A549 (cell line): Measurements from ENCODE around the gene LST1.

ENCODE experiments used
- BHLHE40 ChIP-seq: IDR thresholded peaks from 2 replicates; pipeline ENCODE4 v1.6.1; 2012; ENCODE audit warnings: low read depth, low read length, inconsistent platforms
- PHF8 ChIP-seq: fragments of 200-600 bp; sonication (generic); IDR thresholded peaks from 2 replicates; pipeline ENCODE4 v1.6.1; 2016; ENCODE audit warnings: low read depth, mild to moderate bottlenecking, antibody characterized with exemption, moderate library complexity, borderline replicate concordance
- POLR2A ChIP-seq: IDR thresholded peaks from 2 replicates; pipeline ENCODE4 v1.6.1; 2012; ENCODE audit warnings: mild to moderate bottlenecking, low read length
- RAD21 ChIP-seq, 2 experiments: fragments of >200 bp in 1 of 2; sonication (Bioruptor Twin) in 1 of 2; formaldehyde crosslinking in 1 of 2; IDR thresholded peaks in 1 of 2; conservative IDR thresholded peaks in 1 of 2; 2 replicates in 1 of 2; 3 replicates in 1 of 2; pipeline ENCODE4 v1.6.1; 2012 to 2018; ENCODE audit warnings: inconsistent platforms in 1 of 2
- SMC3 ChIP-seq: fragments of >200 bp; sonication (Bioruptor Twin); formaldehyde crosslinking; IDR thresholded peaks from 3 replicates; pipeline ENCODE4 v1.6.1; 2018; ENCODE audit warnings: inconsistent platforms
- TF ChIP-seq, protein P1 (sequence below): fragments of >200 bp; sonication (Bioruptor Twin); formaldehyde crosslinking; IDR thresholded peaks from 3 replicates; pipeline ENCODE4 v1.5.1; 2016
- TF ChIP-seq, protein P2 (sequence below): IDR thresholded peaks from 2 replicates; pipeline ENCODE4 v1.6.1; 2012; ENCODE audit warnings: low read depth, borderline replicate concordance
- TF ChIP-seq, protein P3 (sequence below): fragments of 200-600 bp; sonication (generic); IDR thresholded peaks from 2 replicates; pipeline ENCODE4 v1.6.1; 2016; ENCODE audit warnings: antibody characterized with exemption, mild to moderate bottlenecking, moderate library complexity
- TF ChIP-seq, protein P4 (sequence below): IDR thresholded peaks from 2 replicates; pipeline ENCODE4 v1.6.1; 2012

DNA sequence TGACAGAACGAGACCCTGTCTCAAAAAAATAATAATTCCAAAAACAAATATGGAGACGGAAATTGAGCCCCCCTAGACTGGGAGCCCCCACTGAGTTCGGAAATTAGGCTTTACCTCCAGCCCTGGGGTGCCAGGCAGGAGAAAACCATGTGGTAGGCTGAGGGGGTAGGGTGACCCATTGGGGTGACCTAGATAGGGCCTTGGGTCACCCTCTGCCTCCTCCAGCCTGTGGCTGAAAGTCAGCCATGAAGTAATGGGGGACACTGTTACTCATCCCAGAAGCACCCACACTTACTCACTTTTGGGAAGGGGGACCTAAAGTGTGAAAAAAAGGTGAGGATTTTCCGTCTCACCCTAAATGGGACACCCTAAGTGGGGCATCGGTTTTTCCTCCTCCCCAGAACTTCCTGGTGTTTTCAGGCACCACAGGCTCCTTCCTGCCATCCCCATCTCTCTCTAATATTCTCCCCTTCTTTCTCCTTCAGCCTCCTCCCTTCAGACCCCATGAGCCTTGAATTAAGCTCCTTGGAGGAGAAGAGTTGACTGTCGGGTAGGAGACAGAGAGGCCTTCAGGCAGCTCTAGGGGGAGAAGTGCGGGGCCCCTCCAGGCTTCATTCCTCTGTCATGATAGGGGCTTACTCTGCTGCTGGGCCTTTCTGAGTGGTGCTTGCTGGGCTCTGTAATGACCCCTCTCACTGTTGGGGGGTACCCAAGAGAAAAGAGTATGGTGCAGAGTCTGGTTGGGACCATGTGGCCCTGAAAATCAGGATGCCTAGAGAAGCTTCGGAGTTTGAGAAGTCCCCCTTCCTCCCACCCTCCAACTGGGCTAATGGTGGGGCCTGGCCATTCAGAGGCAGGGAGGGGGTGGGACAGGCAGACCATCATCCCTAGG is 6.3 kb upstream of the LST1 start:
- TF ChIP-seq, protein P1, sequence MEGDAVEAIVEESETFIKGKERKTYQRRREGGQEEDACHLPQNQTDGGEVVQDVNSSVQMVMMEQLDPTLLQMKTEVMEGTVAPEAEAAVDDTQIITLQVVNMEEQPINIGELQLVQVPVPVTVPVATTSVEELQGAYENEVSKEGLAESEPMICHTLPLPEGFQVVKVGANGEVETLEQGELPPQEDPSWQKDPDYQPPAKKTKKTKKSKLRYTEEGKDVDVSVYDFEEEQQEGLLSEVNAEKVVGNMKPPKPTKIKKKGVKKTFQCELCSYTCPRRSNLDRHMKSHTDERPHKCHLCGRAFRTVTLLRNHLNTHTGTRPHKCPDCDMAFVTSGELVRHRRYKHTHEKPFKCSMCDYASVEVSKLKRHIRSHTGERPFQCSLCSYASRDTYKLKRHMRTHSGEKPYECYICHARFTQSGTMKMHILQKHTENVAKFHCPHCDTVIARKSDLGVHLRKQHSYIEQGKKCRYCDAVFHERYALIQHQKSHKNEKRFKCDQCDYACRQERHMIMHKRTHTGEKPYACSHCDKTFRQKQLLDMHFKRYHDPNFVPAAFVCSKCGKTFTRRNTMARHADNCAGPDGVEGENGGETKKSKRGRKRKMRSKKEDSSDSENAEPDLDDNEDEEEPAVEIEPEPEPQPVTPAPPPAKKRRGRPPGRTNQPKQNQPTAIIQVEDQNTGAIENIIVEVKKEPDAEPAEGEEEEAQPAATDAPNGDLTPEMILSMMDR = no peak
- TF ChIP-seq BHLHE40 = no peak
- TF ChIP-seq, protein P2, sequence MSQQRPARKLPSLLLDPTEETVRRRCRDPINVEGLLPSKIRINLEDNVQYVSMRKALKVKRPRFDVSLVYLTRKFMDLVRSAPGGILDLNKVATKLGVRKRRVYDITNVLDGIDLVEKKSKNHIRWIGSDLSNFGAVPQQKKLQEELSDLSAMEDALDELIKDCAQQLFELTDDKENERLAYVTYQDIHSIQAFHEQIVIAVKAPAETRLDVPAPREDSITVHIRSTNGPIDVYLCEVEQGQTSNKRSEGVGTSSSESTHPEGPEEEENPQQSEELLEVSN = no peak
- no peak for TF ChIP-seq POLR2A
- TF ChIP-seq PHF8 = no peak
- TF ChIP-seq, protein P3, sequence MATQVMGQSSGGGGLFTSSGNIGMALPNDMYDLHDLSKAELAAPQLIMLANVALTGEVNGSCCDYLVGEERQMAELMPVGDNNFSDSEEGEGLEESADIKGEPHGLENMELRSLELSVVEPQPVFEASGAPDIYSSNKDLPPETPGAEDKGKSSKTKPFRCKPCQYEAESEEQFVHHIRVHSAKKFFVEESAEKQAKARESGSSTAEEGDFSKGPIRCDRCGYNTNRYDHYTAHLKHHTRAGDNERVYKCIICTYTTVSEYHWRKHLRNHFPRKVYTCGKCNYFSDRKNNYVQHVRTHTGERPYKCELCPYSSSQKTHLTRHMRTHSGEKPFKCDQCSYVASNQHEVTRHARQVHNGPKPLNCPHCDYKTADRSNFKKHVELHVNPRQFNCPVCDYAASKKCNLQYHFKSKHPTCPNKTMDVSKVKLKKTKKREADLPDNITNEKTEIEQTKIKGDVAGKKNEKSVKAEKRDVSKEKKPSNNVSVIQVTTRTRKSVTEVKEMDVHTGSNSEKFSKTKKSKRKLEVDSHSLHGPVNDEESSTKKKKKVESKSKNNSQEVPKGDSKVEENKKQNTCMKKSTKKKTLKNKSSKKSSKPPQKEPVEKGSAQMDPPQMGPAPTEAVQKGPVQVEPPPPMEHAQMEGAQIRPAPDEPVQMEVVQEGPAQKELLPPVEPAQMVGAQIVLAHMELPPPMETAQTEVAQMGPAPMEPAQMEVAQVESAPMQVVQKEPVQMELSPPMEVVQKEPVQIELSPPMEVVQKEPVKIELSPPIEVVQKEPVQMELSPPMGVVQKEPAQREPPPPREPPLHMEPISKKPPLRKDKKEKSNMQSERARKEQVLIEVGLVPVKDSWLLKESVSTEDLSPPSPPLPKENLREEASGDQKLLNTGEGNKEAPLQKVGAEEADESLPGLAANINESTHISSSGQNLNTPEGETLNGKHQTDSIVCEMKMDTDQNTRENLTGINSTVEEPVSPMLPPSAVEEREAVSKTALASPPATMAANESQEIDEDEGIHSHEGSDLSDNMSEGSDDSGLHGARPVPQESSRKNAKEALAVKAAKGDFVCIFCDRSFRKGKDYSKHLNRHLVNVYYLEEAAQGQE = no peak
- TF ChIP-seq, protein P4, sequence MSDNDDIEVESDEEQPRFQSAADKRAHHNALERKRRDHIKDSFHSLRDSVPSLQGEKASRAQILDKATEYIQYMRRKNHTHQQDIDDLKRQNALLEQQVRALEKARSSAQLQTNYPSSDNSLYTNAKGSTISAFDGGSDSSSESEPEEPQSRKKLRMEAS = no peak
- no peak for TF ChIP-seq RAD21 (conservative IDR thresholded peaks at IDR 0.05 in 1 of 2, IDR thresholded peaks at IDR 0.05 in 1 of 2)
- TF ChIP-seq SMC3 = no peak
